AG10803 (cell line): ENCODE measurements around the gene C1QTNF12.

Experiments
- DNase-seq: peaks from one replicate; pipeline ENCODE4 v3.0.0; 2010; ENCODE audit warnings: low read depth
- H3K4me3 ChIP-seq: 2 replicates; pipeline ENCODE4 v1.5.1; 2011; ENCODE audit warnings: mild to moderate bottlenecking, low read length, control low read depth
- CTCF ChIP-seq: conservative IDR thresholded peaks from 2 replicates; pipeline ENCODE4 v1.5.1; 2011; ENCODE audit warnings: mild to moderate bottlenecking, low read length, control low read depth, inconsistent platforms

C1QTNF12 gene

GRCh38 chr1:1291548-1292441, 45.3 kb upstream of the C1QTNF12 start:
- DNase-seq, result peak; percentile 53
- no peak overlapping the region for H3K4me3 ChIP-seq
- peak; percentile 50 for TF ChIP-seq CTCF

GRCh38 chr1:1291023-1291528, 44.6 kb upstream of the C1QTNF12 start:
- no peak for DNase-seq
- TF ChIP-seq CTCF, result no peak

GRCh38 chr1:1290238-1290731, 43.8 kb upstream of the C1QTNF12 start:
- peak; percentile 67 for TF ChIP-seq CTCF
- DNase-seq, result peak; percentile 51
- no peak overlapping the region for H3K4me3 ChIP-seq

More at GRCh38 chr1:1291023-1291528, 44.6 kb upstream of the C1QTNF12 start:
- no peak overlapping the region for H3K4me3 ChIP-seq

GRCh38 chr1:1287288-1288110, 41.0 kb upstream of the C1QTNF12 start:
- no peak for DNase-seq
- no peak for TF ChIP-seq CTCF
- no peak overlapping the region for H3K4me3 ChIP-seq

GRCh38 chr1:1286313-1287261, 40.1 kb upstream of the C1QTNF12 start:
- H3K4me3 ChIP-seq, result no peak overlapping the region
- no peak for TF ChIP-seq CTCF
- DNase-seq, result no peak

GRCh38 chr1:1285611-1286311, 39.2 kb upstream of the C1QTNF12 start:
- H3K4me3 ChIP-seq, result no peak overlapping the region
- TF ChIP-seq CTCF, result no peak
- DNase-seq, result no peak
